Measurements from ENCODE around the gene SCGB1D4.
A peak's percentile ranks its signal among the peaks of the same experiment; 100 is the strongest.
"Not testable (repeated sequence)": the region's sequence is repeated elsewhere in the genome, so short reads cannot be mapped to it uniquely, and the experiment has no call there.

The SCGB1D4 gene

GRCh38 chr11:62298975-62299374 lies at the start of gene SCGB1D4:
TSS of gene SCGB1D4 (minus strand) at chr11:62299075. CDS start at chr11:62299010, 65 bp downstream.
- H3K36me3 Mint-ChIP-seq: no peaks in the 10 kb centered on the region
- no peaks in the 10 kb centered on the region for H3K9me3 Mint-ChIP-seq (ENCODE audit: low read depth)
- H3K4me3 Mint-ChIP-seq: no peak within 1 kb of the TSS
- no peaks in the 10 kb centered on the region for H3K4me1 Mint-ChIP-seq (ENCODE audit: low read depth)
- H3K27me3 Mint-ChIP-seq: peaks cover 3% of the 10 kb centered on the region
- H3K27ac Mint-ChIP-seq: no peak within 1 kb of the TSS

GRCh38 chr11:62345861-62346260 lies 47.0 kb upstream of the SCGB1D4 start:
- Mint-ChIP-seq H3K27ac (no peak overlapping the region), H3K36me3 (no peaks in the 10 kb centered on the region), H3K4me3 (no peak overlapping the region), H3K27me3 (no peaks in the 10 kb centered on the region), H3K9me3 (ENCODE audit: low read depth) (no peaks in the 10 kb centered on the region), H3K4me1 (ENCODE audit: low read depth) (no peaks in the 10 kb centered on the region)

- no peaks in the 10 kb centered on the region for H3K4me1 Mint-ChIP-seq (ENCODE audit: low read depth)
- H3K27ac Mint-ChIP-seq: no peak overlapping the region
- no peak overlapping the region for H3K4me3 Mint-ChIP-seq
- no peaks in the 10 kb centered on the region for H3K27me3 Mint-ChIP-seq
- no peaks in the 10 kb centered on the region for H3K36me3 Mint-ChIP-seq
- H3K9me3 Mint-ChIP-seq (ENCODE audit: low read depth): no peaks in the 10 kb centered on the region
These were observed 45.3 kb upstream of the SCGB1D4 start for GRCh38 chr11:62344210-62344609.

- not testable (repeated sequence) for H3K9me3 Mint-ChIP-seq (ENCODE audit: low read depth); H3K27me3 Mint-ChIP-seq; H3K4me3 Mint-ChIP-seq; H3K27ac Mint-ChIP-seq; H3K4me1 Mint-ChIP-seq (ENCODE audit: low read depth); H3K36me3 Mint-ChIP-seq
These were observed 44.8 kb upstream of the SCGB1D4 start for GRCh38 chr11:62343646-62344190.

GRCh38 chr11:62341588-62341987 lies 42.7 kb upstream of the SCGB1D4 start:
- Mint-ChIP-seq H3K27me3 (no peaks in the 10 kb centered on the region), H3K27ac (no peak overlapping the region), H3K9me3 (ENCODE audit: low read depth) (no peaks in the 10 kb centered on the region), H3K4me1 (ENCODE audit: low read depth) (peaks cover 6% of the 10 kb centered on the region), H3K36me3 (no peaks in the 10 kb centered on the region), H3K4me3 (no peak overlapping the region)

- Mint-ChIP-seq H3K4me3 (no peak overlapping the region), H3K27me3 (no peaks in the 10 kb centered on the region), H3K4me1 (ENCODE audit: low read depth) (peaks cover 11% of the 10 kb centered on the region), H3K27ac (no peak overlapping the region), H3K9me3 (ENCODE audit: low read depth) (no peaks in the 10 kb centered on the region), H3K36me3 (no peaks in the 10 kb centered on the region)
These were observed 41.5 kb upstream of the SCGB1D4 start for GRCh38 chr11:62340269-62340901.

- H3K27me3 Mint-ChIP-seq: peaks cover 3% of the 10 kb centered on the region
- peaks cover 11% of the 10 kb centered on the region for H3K4me1 Mint-ChIP-seq (ENCODE audit: low read depth)
- no peaks in the 10 kb centered on the region for H3K9me3 Mint-ChIP-seq (ENCODE audit: low read depth)
These were observed 39.3 kb upstream of the SCGB1D4 start for GRCh38 chr11:62338218-62338617.

GRCh38 chr11:62337303-62338181 lies 38.7 kb upstream of the SCGB1D4 start, which contains the start of gene ASRGL1:
TSS of gene ASRGL1 (plus strand) at chr11:62337448. CDS start at chr11:62337978, 530 bp downstream.
- H3K27ac Mint-ChIP-seq: no peak within 1 kb of the TSS
- peaks cover 6% of the 10 kb centered on the region for H3K27me3 Mint-ChIP-seq
- peaks cover 11% of the 10 kb centered on the region for H3K4me1 Mint-ChIP-seq (ENCODE audit: low read depth)
- H3K36me3 Mint-ChIP-seq: peaks cover 2% of the 10 kb centered on the region
- peak within 1 kb of the TSS; percentile 87 for H3K4me3 Mint-ChIP-seq
- no peaks in the 10 kb centered on the region for H3K9me3 Mint-ChIP-seq (ENCODE audit: low read depth)

More at GRCh38 chr11:62338218-62338617, 39.3 kb upstream of the SCGB1D4 start:
- Mint-ChIP-seq H3K27ac (no peak overlapping the region), H3K4me3 (peak overlapping the region; percentile 87), H3K36me3 (peaks cover 2% of the 10 kb centered on the region)

GRCh38 chr11:62336949-62337302 lies 38.1 kb upstream of the SCGB1D4 start:
- H3K27me3 Mint-ChIP-seq; H3K27ac Mint-ChIP-seq; H3K36me3 Mint-ChIP-seq; H3K9me3 Mint-ChIP-seq (ENCODE audit: low read depth): not testable (repeated sequence)
- Mint-ChIP-seq H3K4me1 (ENCODE audit: low read depth) (peaks cover 11% of the 10 kb centered on the region), H3K4me3 (peak overlapping the region; percentile 87)

GRCh38 chr11:62333768-62334167 lies 34.9 kb upstream of the SCGB1D4 start:
- Mint-ChIP-seq H3K9me3 (ENCODE audit: low read depth) (no peaks in the 10 kb centered on the region), H3K27me3 (peaks cover 11% of the 10 kb centered on the region), H3K4me1 (ENCODE audit: low read depth) (peaks cover 11% of the 10 kb centered on the region), H3K27ac (no peak overlapping the region), H3K4me3 (no peak overlapping the region), H3K36me3 (peaks cover 2% of the 10 kb centered on the region)

GRCh38 chr11:62331264-62331663 lies 32.4 kb upstream of the SCGB1D4 start:
- not testable (repeated sequence) for H3K4me3 Mint-ChIP-seq; H3K9me3 Mint-ChIP-seq (ENCODE audit: low read depth); H3K36me3 Mint-ChIP-seq; H3K27ac Mint-ChIP-seq; H3K4me1 Mint-ChIP-seq (ENCODE audit: low read depth)
- H3K27me3 Mint-ChIP-seq: peaks cover 11% of the 10 kb centered on the region

- H3K9me3 Mint-ChIP-seq (ENCODE audit: low read depth); H3K27me3 Mint-ChIP-seq: not testable (repeated sequence)
These were observed 28.7 kb upstream of the SCGB1D4 start for GRCh38 chr11:62327541-62327940.

GRCh38 chr11:62326719-62327118 lies 27.8 kb upstream of the SCGB1D4 start:
- not testable (repeated sequence) for H3K36me3 Mint-ChIP-seq; H3K4me3 Mint-ChIP-seq; H3K9me3 Mint-ChIP-seq (ENCODE audit: low read depth); H3K27ac Mint-ChIP-seq; H3K27me3 Mint-ChIP-seq; H3K4me1 Mint-ChIP-seq (ENCODE audit: low read depth)

More at GRCh38 chr11:62327541-62327940, 28.7 kb upstream of the SCGB1D4 start:
- H3K4me3 Mint-ChIP-seq; H3K36me3 Mint-ChIP-seq; H3K4me1 Mint-ChIP-seq (ENCODE audit: low read depth); H3K27ac Mint-ChIP-seq: not testable (repeated sequence)

- not testable (repeated sequence) for H3K27ac Mint-ChIP-seq; H3K27me3 Mint-ChIP-seq; H3K36me3 Mint-ChIP-seq; H3K4me3 Mint-ChIP-seq; H3K9me3 Mint-ChIP-seq (ENCODE audit: low read depth); H3K4me1 Mint-ChIP-seq (ENCODE audit: low read depth)
These were observed 26.9 kb upstream of the SCGB1D4 start for GRCh38 chr11:62325781-62326180.

GRCh38 chr11:62324731-62325556 lies 26.1 kb upstream of the SCGB1D4 start:
- Mint-ChIP-seq H3K4me3 (no peak overlapping the region), H3K36me3 (no peaks in the 10 kb centered on the region), H3K27ac (no peak overlapping the region), H3K4me1 (ENCODE audit: low read depth) (no peaks in the 10 kb centered on the region), H3K27me3 (peaks cover 6% of the 10 kb centered on the region), H3K9me3 (ENCODE audit: low read depth) (no peaks in the 10 kb centered on the region)

Measured in activated naive CD8-positive, alpha-beta T cell (primary cell).